HepG2 (cell line): ENCODE results near the gene PELI2. TPM values are rescaled to one million over a fixed set of nuclear protein-coding genes. Genes with fewer than 3 reads are reported as not detected.

Experiments used
- CAMTA2 ChIP-seq: sonication (generic); formaldehyde crosslinking; IDR thresholded peaks from 2 replicates; pipeline ENCODE4 v1.4.0; 2020; ENCODE audit warnings: mild to moderate bottlenecking, missing genetic modification reagents, borderline replicate concordance
- CEBPZ ChIP-seq: IDR thresholded peaks from 2 replicates; pipeline ENCODE4 v1.6.1; 2012; ENCODE audit warnings: low read length, improper control_type of control experiment
- CERS6 ChIP-seq: sonication (generic); formaldehyde crosslinking; IDR thresholded peaks from 2 replicates; pipeline ENCODE4 v1.5.0; 2020; ENCODE audit warnings: missing genetic modification reagents
- FOXO1 ChIP-seq: sonication (generic); formaldehyde crosslinking; IDR thresholded peaks from 2 replicates; pipeline ENCODE4 v1.4.0; 2020; ENCODE audit warnings: missing genetic modification reagents
- JUN ChIP-seq: sonication (generic); formaldehyde crosslinking; IDR thresholded peaks from 2 replicates; pipeline ENCODE4 v1.4.0; 2020; ENCODE audit warnings: mild to moderate bottlenecking, missing genetic modification reagents
- KLF16 ChIP-seq, 2 experiments: sonication (generic) in 1 of 2; formaldehyde crosslinking in 1 of 2; IDR thresholded peaks; 2 replicates each; pipeline versions ENCODE4 v1.6.1 to v1.8.0; 2016 to 2023; ENCODE audit warnings: missing genetic modification reagents in 2 of 2, missing compliant biosample characterization in 1 of 2
- MEIS2 ChIP-seq: sonication (generic); formaldehyde crosslinking; IDR thresholded peaks from 2 replicates; pipeline ENCODE4 v1.9.0; 2021; ENCODE audit warnings: mild to moderate bottlenecking, missing genetic modification reagents
- NR2F6 ChIP-seq, 2 experiments: IDR thresholded peaks; 2 replicates each; pipeline ENCODE4 v1.6.1; 2016; ENCODE audit warnings: antibody characterized with exemption in 1 of 2, mild to moderate bottlenecking in 1 of 2
- PRDM10 ChIP-seq: sonication (generic); formaldehyde crosslinking; IDR thresholded peaks from 2 replicates; pipeline ENCODE4 v1.4.0; 2020; ENCODE audit warnings: low read depth, missing genetic modification reagents
- SNAI1 ChIP-seq: sonication (generic); formaldehyde crosslinking; IDR thresholded peaks from 2 replicates; pipeline ENCODE4 v1.5.0; 2020; ENCODE audit warnings: mild to moderate bottlenecking, missing genetic modification reagents, borderline replicate concordance
- SRY ChIP-seq: sonication (generic); formaldehyde crosslinking; IDR thresholded peaks from 2 replicates; pipeline ENCODE4 v1.8.0; 2022; ENCODE audit warnings: mild to moderate bottlenecking, missing genetic modification reagents
- STAT6 ChIP-seq: sonication (generic); formaldehyde crosslinking; IDR thresholded peaks from 2 replicates; pipeline ENCODE4 v1.4.0; 2020; ENCODE audit warnings: missing genetic modification reagents, mild to moderate bottlenecking, borderline replicate concordance
- ZNF337 ChIP-seq: sonication (generic); formaldehyde crosslinking; IDR thresholded peaks from 2 replicates; pipeline ENCODE4 v1.5.1; 2020; ENCODE audit warnings: missing genetic modification reagents, low read depth, mild to moderate bottlenecking, borderline replicate concordance
- ZNF501 ChIP-seq: sonication (generic); formaldehyde crosslinking; IDR thresholded peaks from 2 replicates; pipeline ENCODE4 v1.5.1; 2020; ENCODE audit warnings: mild to moderate bottlenecking, moderate library complexity, missing genetic modification reagents
- polyA plus RNA-seq, 8 experiments: library from polyadenylated mRNA; depleted of rRNA in 3 of 8; stranded (reverse) in 7 of 8; unstranded in 1 of 8; fragments of >200 nt; fragmentation: Illumina TruSeq in 4 of 8; extraction: Trizol in 4 of 8; gene quantifications; 2 replicates each; pipeline versions ENCODE4 v1.2.1 to v1.2.3, GENCODE V29; 2011 to 2016; ENCODE audit warnings: low read depth in 4 of 8, missing spikeins in 1 of 8, mixed read lengths in 1 of 8; ENCODE audit not compliant: insufficient read depth in 1 of 8
- total RNA-seq, 5 experiments: library from RNA; depleted of rRNA; stranded (reverse); fragments of >200 nt; fragmentation: Illumina TruSeq; extraction: Trizol; gene quantifications; 2 replicates each; pipeline ENCODE4 v1.2.3, GENCODE V29; 2016; ENCODE audit warnings: low read depth in 1 of 5

PELI2 gene
- total and polyA plus RNA-seq, 2 of the 13 experiments (the other 11 are each of a cell fraction or from before 2014, with no cell fraction given), result 0.07 TPM; not detected in 1

GRCh38 chr14:56224691-56225681, 106.8 kb downstream of the PELI2 start (continued):
- TF ChIP-seq SRY (CRISPR knock-in tag) (no peak), STAT6 (CRISPR knock-in tag) (no peak), FOXO1 (CRISPR knock-in tag) (peak; percentile 91), KLF16 (CRISPR knock-in tag; IDR thresholded peaks at IDR 0.05) (0 out of 4 replicates have a peak, but pooled peaks of 1 of the 2 experiments have one; percentile 36), CEBPZ (no peak), NR2F6 (IDR thresholded peaks at IDR 0.05) (no peak), NR2F6 (CRISPR knock-in tag; IDR thresholded peaks at IDR 0.05) (peak; percentile 67), ZNF337 (CRISPR knock-in tag) (no peak), MEIS2 (CRISPR knock-in tag) (no peak), JUN (CRISPR knock-in tag) (no peak), CAMTA2 (CRISPR knock-in tag) (no peak), CERS6 (no peak), SNAI1 (CRISPR knock-in tag) (no peak), PRDM10 (0 out of 2 replicates have a peak, but pooled peaks have one; percentile 33), ZNF501 (CRISPR knock-in tag) (no peak)
